Measurements from ENCODE around the gene MAP3K19.

MAP3K19 gene

GRCh38 chr2:135074216-135074615 is 27.0 kb upstream of the MAP3K19 start:
- Histone ChIP-seq H3K27ac (no peak overlapping the region), H3K27me3 (no peaks in the 10 kb centered on the region), H3K36me3 (no peaks in the 10 kb centered on the region), H3K4me1 (ENCODE audit: control insufficient read depth in 1 of 2, insufficient read depth in 1 of 2, low read depth in 1 of 2, low read length in 1 of 2) (no peaks in the 10 kb centered on the region), H3K9me3 (no peaks in the 10 kb centered on the region), H3K4me3 (ENCODE audit: low read depth in 1 of 2, low read length in 1 of 2) (no peak overlapping the region)
- TF ChIP-seq, protein P1, sequence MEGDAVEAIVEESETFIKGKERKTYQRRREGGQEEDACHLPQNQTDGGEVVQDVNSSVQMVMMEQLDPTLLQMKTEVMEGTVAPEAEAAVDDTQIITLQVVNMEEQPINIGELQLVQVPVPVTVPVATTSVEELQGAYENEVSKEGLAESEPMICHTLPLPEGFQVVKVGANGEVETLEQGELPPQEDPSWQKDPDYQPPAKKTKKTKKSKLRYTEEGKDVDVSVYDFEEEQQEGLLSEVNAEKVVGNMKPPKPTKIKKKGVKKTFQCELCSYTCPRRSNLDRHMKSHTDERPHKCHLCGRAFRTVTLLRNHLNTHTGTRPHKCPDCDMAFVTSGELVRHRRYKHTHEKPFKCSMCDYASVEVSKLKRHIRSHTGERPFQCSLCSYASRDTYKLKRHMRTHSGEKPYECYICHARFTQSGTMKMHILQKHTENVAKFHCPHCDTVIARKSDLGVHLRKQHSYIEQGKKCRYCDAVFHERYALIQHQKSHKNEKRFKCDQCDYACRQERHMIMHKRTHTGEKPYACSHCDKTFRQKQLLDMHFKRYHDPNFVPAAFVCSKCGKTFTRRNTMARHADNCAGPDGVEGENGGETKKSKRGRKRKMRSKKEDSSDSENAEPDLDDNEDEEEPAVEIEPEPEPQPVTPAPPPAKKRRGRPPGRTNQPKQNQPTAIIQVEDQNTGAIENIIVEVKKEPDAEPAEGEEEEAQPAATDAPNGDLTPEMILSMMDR (IDR thresholded peaks at IDR 0.05): no peak

DNA sequence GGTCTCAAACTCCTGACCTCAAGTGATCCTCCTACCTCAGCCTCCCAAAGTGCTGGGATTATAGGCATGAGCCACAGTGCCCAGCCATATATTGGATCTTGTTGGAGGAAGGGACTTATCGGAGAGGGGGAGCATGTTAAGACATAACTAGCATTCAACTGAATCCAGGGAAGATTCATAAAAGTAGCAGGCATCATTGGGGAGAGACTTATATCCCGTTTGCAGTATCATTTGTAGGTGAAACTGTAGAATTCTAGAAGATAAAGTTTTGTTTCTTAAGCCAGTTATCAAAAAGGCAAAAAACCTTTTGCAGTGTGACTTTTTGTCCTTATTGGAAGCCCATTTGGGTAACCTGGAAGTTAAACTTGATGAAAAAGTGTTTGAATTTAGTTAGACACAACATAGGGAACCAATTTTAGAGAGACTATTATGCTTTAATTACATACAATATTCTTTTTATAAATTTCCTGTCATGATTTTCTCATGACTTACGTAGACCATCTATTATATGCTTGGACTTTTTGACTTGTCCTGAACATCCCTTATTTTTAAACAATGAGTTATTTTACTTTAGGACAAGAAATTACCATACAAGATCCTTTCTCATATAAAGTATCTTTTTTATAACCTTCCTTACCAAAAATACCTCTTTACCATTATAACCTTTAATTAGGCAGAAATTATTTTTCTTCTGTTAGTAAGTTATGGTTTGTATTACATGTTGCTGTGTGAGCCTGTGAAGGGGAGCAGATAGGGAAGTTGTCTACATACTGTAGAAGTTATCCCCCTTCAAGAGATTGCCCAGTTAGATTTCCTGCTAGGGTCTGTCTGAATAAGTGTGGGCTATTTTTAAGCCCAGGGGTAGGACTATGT is 25.1 kb upstream of the MAP3K19 start:
- Histone ChIP-seq H3K4me3 (ENCODE audit: low read depth in 1 of 2, low read length in 1 of 2) (no peak overlapping the region), H3K9me3 (no peaks in the 10 kb centered on the region), H3K27ac (no peak overlapping the region), H3K27me3 (no peaks in the 10 kb centered on the region), H3K36me3 (peaks cover 6% of the 10 kb centered on the region), H3K4me1 (ENCODE audit: control insufficient read depth in 1 of 2, insufficient read depth in 1 of 2, low read depth in 1 of 2, low read length in 1 of 2) (no peaks in the 10 kb centered on the region)
- TF ChIP-seq, protein P1 (IDR thresholded peaks at IDR 0.05): no peak

DNA sequence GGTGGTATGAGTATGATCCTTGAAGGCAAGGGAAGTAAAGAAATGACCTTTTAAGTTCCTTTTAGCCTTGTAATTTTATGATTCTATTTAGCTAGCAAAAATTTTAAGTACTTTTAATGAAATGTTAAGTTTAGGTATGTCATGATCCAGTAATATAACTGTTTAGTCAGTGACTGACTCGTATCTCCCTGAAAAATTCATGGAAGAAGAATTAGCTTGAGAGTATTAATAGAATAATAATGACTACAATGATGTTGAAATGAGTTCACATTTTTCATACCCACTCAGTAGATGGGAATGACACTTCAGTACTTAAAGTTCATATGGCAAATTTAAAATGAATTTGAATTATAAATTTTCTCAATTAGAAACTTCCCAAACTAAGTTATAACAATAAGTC is 19.5 kb upstream of the MAP3K19 start:
- H3K27ac ChIP-seq: no peak overlapping the region
- no peaks in the 10 kb centered on the region for H3K27me3 ChIP-seq
- H3K36me3 ChIP-seq: peaks cover 10% of the 10 kb centered on the region
- H3K4me1 ChIP-seq (ENCODE audit: control insufficient read depth in 1 of 2, insufficient read depth in 1 of 2, low read depth in 1 of 2, low read length in 1 of 2): no peaks in the 10 kb centered on the region
- TF ChIP-seq, protein P1 (IDR thresholded peaks at IDR 0.05): no peak
- H3K9me3 ChIP-seq: no peaks in the 10 kb centered on the region
- H3K4me3 ChIP-seq (ENCODE audit: low read depth in 1 of 2, low read length in 1 of 2): no peak overlapping the region

DNA sequence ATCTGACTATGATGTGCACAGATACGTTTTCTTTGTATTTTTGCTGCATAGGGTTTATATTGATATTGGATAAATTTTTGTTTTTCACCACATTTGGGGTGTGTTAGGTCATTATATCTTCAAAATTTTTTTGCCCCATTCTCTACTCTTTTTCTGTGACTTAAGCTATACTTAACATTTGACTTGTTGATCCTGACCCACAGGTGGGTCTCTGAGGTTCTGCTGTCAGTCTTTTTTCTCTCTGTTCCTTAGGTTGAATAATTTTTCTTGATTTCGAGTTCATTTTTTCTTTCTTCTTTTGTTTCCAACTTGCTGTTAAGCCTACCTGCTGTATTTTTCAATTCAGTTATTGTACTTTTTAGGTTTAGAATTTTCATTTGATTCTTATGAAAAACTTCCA is 16.9 kb upstream of the MAP3K19 start:
- Histone ChIP-seq H3K36me3 (peaks cover 24% of the 10 kb centered on the region), H3K27ac (no peak overlapping the region), H3K4me1 (ENCODE audit: control insufficient read depth in 1 of 2, insufficient read depth in 1 of 2, low read depth in 1 of 2, low read length in 1 of 2) (no peaks in the 10 kb centered on the region), H3K9me3 (no peaks in the 10 kb centered on the region), H3K4me3 (ENCODE audit: low read depth in 1 of 2, low read length in 1 of 2) (no peak overlapping the region), H3K27me3 (no peaks in the 10 kb centered on the region)
- TF ChIP-seq, protein P1 (IDR thresholded peaks at IDR 0.05): no peak

- no peaks in the 10 kb centered on the region for H3K27me3 ChIP-seq
- H3K9me3 ChIP-seq: no peaks in the 10 kb centered on the region
- peaks cover 25% of the 10 kb centered on the region for H3K36me3 ChIP-seq
- H3K4me1 ChIP-seq (ENCODE audit: control insufficient read depth in 1 of 2, insufficient read depth in 1 of 2, low read depth in 1 of 2, low read length in 1 of 2): no peaks in the 10 kb centered on the region
- H3K27ac ChIP-seq: no peak overlapping the region
- TF ChIP-seq, protein P1 (IDR thresholded peaks at IDR 0.05): no peak
- no peak overlapping the region for H3K4me3 ChIP-seq (ENCODE audit: low read depth in 1 of 2, low read length in 1 of 2)
Observed at GRCh38 chr2:135063210-135063609, 16.0 kb upstream of the MAP3K19 start.

All from neutrophil (primary cell).